Fibroblast of lung (primary cell): ENCODE measurements around the gene RFFL. TPM values are rescaled to one million over a fixed set of nuclear protein-coding genes. Genes with fewer than 3 reads are reported as not detected.
"Not testable (repeated sequence)": the region's sequence is repeated elsewhere in the genome, so short reads cannot be mapped to it uniquely, and the experiment has no call there.

Source experiments
- DNase-seq, 2 donors: peaks; one replicate each; pipeline versions ENCODE4 v3.0.0 to v3.0.0-alpha.2; 2010; ENCODE audit warnings: low read depth in 2 of 2
- H2AFZ ChIP-seq: 2 replicates; pipeline ENCODE4 v1.5.1; 2012; ENCODE audit warnings: low read length, control low read depth, inconsistent platforms
- H3K27ac ChIP-seq: 2 replicates; pipeline ENCODE4 v1.5.1; 2011; ENCODE audit warnings: low read length, control low read depth; ENCODE audit not compliant: insufficient read depth
- H3K27me3 ChIP-seq: 2 replicates; pipeline ENCODE4 v1.5.1; 2011; ENCODE audit warnings: mild to moderate bottlenecking, low read length; ENCODE audit not compliant: control insufficient read depth, insufficient read depth
- H3K36me3 ChIP-seq: 2 replicates; pipeline ENCODE4 v1.5.1; 2011; ENCODE audit warnings: low read length; ENCODE audit not compliant: control insufficient read depth, insufficient read depth
- H3K4me1 ChIP-seq: 2 replicates; pipeline ENCODE4 v1.5.1; 2011; ENCODE audit warnings: low read length; ENCODE audit not compliant: control insufficient read depth, insufficient read depth; ENCODE audit errors: extremely low read depth
- H3K4me2 ChIP-seq: 2 replicates; pipeline ENCODE4 v1.5.1; 2011; ENCODE audit warnings: low read length, control low read depth; ENCODE audit not compliant: insufficient read depth; ENCODE audit errors: extremely low read depth
- H3K4me3 ChIP-seq, 4 experiments: fragments of 200-600 bp in 1 of 4; sonication (generic) in 1 of 4; replicated peaks in 1 of 4; 2 replicates each; pipeline ENCODE4 v1.5.1; 2011 to 2016; ENCODE audit warnings: low read length in 4 of 4, low read depth in 3 of 4, mild to moderate bottlenecking in 3 of 4, control low read depth in 2 of 4, inconsistent platforms in 1 of 4, mixed read lengths in 1 of 4; ENCODE audit not compliant: insufficient read depth in 1 of 4; ENCODE audit errors: control extremely low read depth in 1 of 4
- H3K79me2 ChIP-seq: 2 replicates; pipeline ENCODE4 v1.5.1; 2012; ENCODE audit warnings: mild to moderate bottlenecking, low read length, inconsistent platforms; ENCODE audit not compliant: control insufficient read depth, insufficient read depth
- H3K9ac ChIP-seq: 2 replicates; pipeline ENCODE4 v1.5.1; 2011; ENCODE audit warnings: mild to moderate bottlenecking, low read length, control low read depth; ENCODE audit not compliant: insufficient read depth
- H3K9me3 ChIP-seq: 2 replicates; pipeline ENCODE4 v1.5.1; 2012; ENCODE audit warnings: low read depth, low read length; ENCODE audit not compliant: control insufficient read depth, insufficient read depth
- H4K20me1 ChIP-seq: 2 replicates; pipeline ENCODE4 v1.5.1; 2011; ENCODE audit warnings: low read length; ENCODE audit not compliant: control insufficient read depth, insufficient read depth; ENCODE audit errors: extremely low read depth
- CTCF ChIP-seq, 2 donors: IDR thresholded peaks in 1 of 2; conservative IDR thresholded peaks in 1 of 2; 1 replicate in 1 of 2; 2 replicates in 1 of 2; pipeline ENCODE4 v1.5.1; 2011 to 2012; ENCODE audit warnings: low read length in 2 of 2, control low read depth in 1 of 2, inconsistent platforms in 1 of 2, low read depth in 1 of 2, mild to moderate bottlenecking in 1 of 2
- EZH2 ChIP-seq: IDR thresholded peaks from 2 replicates; pipeline ENCODE4 v1.5.1; 2012; ENCODE audit warnings: low read length, control low read depth, mild to moderate bottlenecking; ENCODE audit errors: missing control alignments
- polyA plus RNA-seq, 2 donors: library from polyadenylated mRNA; depleted of rRNA in 1 of 2; stranded (reverse) in 1 of 2; unstranded in 1 of 2; fragments of >200 nt; gene quantifications; 2 replicates each; pipeline ENCODE4 v1.2.1, GENCODE V29; 2011 to 2012; ENCODE audit warnings: missing spikeins in 1 of 2
- total RNA-seq: library from RNA; depleted of rRNA; stranded (reverse); fragments of >200 nt; gene quantifications from 2 replicates; pipeline ENCODE4 v1.2.1, GENCODE V29; 2014

Gene RFFL
- total and polyA plus RNA-seq, 2 donors (not counting 1 experiment from before 2014, with no cell fraction given) = 10.1 to 15.9 TPM

DNA sequence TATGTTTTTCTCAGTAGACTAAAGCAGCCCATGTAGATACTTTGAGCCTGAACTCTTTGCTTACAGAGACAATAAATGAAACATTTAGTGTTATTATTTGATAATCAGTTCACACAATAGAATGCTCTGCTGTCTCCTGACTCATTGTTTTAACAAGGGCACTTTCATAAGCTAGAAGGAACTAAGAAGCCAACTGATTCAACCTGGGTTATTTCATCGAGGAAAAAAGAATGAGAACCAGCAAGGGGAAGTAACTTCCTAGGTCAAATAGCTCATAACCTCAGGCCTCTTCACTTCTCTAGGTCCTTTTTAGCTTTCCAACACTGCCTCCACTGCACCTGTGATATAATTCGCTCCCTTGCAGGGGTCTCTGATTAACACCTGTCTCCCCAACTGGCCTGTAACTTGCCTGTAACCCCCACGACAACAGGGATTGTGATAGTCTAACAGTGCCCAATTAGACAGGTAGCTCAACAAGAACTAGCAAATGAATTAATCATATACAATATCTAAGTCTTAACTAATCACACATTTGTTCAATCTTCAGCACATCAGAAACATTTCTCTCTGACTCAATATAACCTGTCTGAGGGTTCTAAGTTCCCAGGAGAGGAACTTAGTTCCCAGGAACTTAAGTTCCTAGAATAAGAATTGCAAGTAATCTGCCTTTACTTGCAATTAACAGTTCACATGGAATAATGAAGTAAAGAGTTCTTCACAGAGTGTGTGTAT, 34.8 kb downstream of the RFFL start:
- H3K27ac ChIP-seq = no peak overlapping the region
- H3K79me2 ChIP-seq = no peaks in the 10 kb centered on the region
- H3K9ac ChIP-seq = no peak overlapping the region
- no peak overlapping the region for H3K4me3 ChIP-seq
- no peaks in the 10 kb centered on the region for H3K4me1 ChIP-seq
- H3K27me3 ChIP-seq = no peaks in the 10 kb centered on the region
- no peaks in the 10 kb centered on the region for H4K20me1 ChIP-seq
- H3K36me3 ChIP-seq = peaks cover 2% of the 10 kb centered on the region
- peak in 1 of 2 donors; percentile 25 for DNase-seq
- H3K4me2 ChIP-seq = no peak overlapping the region
- no peak for TF ChIP-seq EZH2
- no peak for TF ChIP-seq CTCF (conservative IDR thresholded peaks at IDR 0.05 in 1 of 2, IDR thresholded peaks at IDR 0.05 in 1 of 2; ENCODE audit: low read depth in 1 of 2, low read length in 2 of 2)
- no peaks in the 10 kb centered on the region for H3K9me3 ChIP-seq
- H2AFZ ChIP-seq = no peak overlapping the region

DNA sequence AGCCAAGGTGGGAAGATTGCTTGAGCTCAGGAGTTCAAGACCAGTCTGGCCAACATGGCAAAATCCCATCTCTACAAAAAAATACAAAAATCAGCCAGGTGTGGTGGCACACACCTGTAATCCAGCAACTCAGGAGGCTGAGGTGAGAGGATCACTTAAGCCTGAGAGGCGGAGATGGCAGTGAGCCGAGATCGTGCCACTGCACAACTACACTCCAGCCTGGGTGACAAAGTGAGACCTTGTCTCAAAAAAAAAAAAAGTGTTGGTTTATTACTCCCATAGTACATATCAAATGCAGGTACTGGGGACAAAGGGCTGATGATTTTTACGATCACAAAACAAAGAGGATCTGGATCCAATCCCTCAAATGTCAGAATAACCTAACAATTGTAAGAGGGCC, 35.4 kb downstream of the RFFL start:
- H2AFZ ChIP-seq, H3K4me3 ChIP-seq, H3K4me1 ChIP-seq, H3K36me3 ChIP-seq, H3K4me2 ChIP-seq, DNase-seq, H4K20me1 ChIP-seq, H3K27ac ChIP-seq, H3K9ac ChIP-seq, H3K9me3 ChIP-seq, H3K79me2 ChIP-seq, H3K27me3 ChIP-seq: not testable (repeated sequence)

GRCh38 chr17:35025541-35025940, 38.0 kb downstream of the RFFL start:
- no peak overlapping the region for H3K9ac ChIP-seq
- H3K27me3 ChIP-seq = no peaks in the 10 kb centered on the region
- TF ChIP-seq CTCF (conservative IDR thresholded peaks at IDR 0.05 in 1 of 2, IDR thresholded peaks at IDR 0.05 in 1 of 2; ENCODE audit: low read depth in 1 of 2, low read length in 2 of 2) (no peak), EZH2 (no peak)
- no peak overlapping the region for H3K4me3 ChIP-seq
- DNase-seq = no peak
- H2AFZ ChIP-seq = no peak overlapping the region
- H3K36me3 ChIP-seq = peaks cover 2% of the 10 kb centered on the region
- H3K4me1 ChIP-seq = peaks cover 7% of the 10 kb centered on the region
- H4K20me1 ChIP-seq = no peaks in the 10 kb centered on the region
- H3K27ac ChIP-seq = no peak overlapping the region
- H3K9me3 ChIP-seq = no peaks in the 10 kb centered on the region
- H3K4me2 ChIP-seq = no peak overlapping the region
- H3K79me2 ChIP-seq = no peaks in the 10 kb centered on the region
